Measurements from ENCODE around the gene HCK. TPM values are rescaled to one million over a fixed set of nuclear protein-coding genes. Genes with fewer than 3 reads are reported as not detected.

The HCK gene
- total and polyA plus RNA-seq, 9 of the 15 experiments (the other 6 are each of a cell fraction or from before 2014, with no cell fraction given), result 0.09 to 0.51 (median 0.27) TPM; not detected in 6

DNA sequence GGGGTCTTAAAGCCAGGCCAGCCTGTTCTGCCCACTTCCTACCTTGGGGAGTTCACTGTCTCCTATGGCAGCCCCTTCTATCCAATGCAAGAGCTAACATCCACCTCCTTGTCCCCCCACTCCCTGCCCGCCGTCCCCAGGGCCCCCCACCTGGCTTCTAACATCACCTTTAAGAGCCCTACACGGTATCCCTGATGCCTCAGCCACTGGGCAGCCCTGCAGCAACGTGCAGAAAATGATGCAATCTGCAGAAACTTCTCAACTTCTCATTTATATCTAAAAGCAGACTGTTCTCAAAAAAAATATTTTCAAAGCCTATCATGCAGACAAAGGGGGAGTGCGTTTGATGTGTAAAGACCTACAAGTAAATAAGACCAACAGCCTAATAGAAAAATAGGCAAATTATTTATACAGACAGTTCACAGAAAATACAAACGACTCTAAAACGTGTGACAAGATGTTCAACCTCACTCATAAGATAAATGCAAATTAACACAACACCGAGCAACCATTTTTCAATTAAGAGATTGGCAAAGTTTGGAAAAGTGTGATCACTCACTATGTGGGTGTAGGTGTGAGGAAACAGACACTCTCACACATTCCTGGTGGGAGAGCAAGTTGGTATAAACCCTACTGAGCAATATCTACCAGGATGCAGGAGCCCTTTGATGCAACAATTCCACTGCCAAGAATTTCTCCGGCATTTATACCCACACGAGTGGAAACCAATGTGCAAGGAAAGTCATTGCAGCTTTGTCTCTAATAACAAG is 15.1 kb upstream of the HCK start (continued):
- TF ChIP-seq, protein P1, sequence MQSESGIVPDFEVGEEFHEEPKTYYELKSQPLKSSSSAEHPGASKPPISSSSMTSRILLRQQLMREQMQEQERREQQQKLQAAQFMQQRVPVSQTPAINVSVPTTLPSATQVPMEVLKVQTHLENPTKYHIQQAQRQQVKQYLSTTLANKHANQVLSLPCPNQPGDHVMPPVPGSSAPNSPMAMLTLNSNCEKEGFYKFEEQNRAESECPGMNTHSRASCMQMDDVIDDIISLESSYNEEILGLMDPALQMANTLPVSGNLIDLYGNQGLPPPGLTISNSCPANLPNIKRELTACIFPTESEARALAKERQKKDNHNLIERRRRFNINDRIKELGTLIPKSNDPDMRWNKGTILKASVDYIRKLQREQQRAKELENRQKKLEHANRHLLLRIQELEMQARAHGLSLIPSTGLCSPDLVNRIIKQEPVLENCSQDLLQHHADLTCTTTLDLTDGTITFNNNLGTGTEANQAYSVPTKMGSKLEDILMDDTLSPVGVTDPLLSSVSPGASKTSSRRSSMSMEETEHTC (IDR thresholded peaks at IDR 0.05), result no peak
- 0 out of 2 replicates have a peak, but pooled peaks have one; percentile 46 for TF ChIP-seq ZNF431 (CRISPR knock-in tag; IDR thresholded peaks at IDR 0.05)
- TF ChIP-seq SRSF3 (IDR thresholded peaks at IDR 0.05; ENCODE audit: insufficient read depth, low read length), result no peak
- peak; percentile 47; the same call in 1 of the 2 replicates for TF ChIP-seq CEBPB (tag; IDR thresholded peaks at IDR 0.05)
- no peak for TF ChIP-seq BRD4 (IDR thresholded peaks at IDR 0.05)
- TF ChIP-seq ZNF133 (CRISPR knock-in tag; IDR thresholded peaks at IDR 0.05), result 0 out of 2 replicates have a peak, but pooled peaks have one; percentile 31
- no peak for TF ChIP-seq TEAD4 (IDR thresholded peaks at IDR 0.05; ENCODE audit: low read length)
- no peak for TF ChIP-seq TEAD4 (CRISPR knock-in tag; IDR thresholded peaks at IDR 0.05; ENCODE audit: borderline replicate concordance)
- TF ChIP-seq, protein P2, sequence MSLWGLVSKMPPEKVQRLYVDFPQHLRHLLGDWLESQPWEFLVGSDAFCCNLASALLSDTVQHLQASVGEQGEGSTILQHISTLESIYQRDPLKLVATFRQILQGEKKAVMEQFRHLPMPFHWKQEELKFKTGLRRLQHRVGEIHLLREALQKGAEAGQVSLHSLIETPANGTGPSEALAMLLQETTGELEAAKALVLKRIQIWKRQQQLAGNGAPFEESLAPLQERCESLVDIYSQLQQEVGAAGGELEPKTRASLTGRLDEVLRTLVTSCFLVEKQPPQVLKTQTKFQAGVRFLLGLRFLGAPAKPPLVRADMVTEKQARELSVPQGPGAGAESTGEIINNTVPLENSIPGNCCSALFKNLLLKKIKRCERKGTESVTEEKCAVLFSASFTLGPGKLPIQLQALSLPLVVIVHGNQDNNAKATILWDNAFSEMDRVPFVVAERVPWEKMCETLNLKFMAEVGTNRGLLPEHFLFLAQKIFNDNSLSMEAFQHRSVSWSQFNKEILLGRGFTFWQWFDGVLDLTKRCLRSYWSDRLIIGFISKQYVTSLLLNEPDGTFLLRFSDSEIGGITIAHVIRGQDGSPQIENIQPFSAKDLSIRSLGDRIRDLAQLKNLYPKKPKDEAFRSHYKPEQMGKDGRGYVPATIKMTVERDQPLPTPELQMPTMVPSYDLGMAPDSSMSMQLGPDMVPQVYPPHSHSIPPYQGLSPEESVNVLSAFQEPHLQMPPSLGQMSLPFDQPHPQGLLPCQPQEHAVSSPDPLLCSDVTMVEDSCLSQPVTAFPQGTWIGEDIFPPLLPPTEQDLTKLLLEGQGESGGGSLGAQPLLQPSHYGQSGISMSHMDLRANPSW (CRISPR knock-in tag; IDR thresholded peaks at IDR 0.05), result no peak
- peak; percentile 95 for TF ChIP-seq ZSCAN32 (CRISPR knock-in tag; IDR thresholded peaks at IDR 0.05)
- TF ChIP-seq SMARCE1 (IDR thresholded peaks at IDR 0.05), result no peak
- peak; percentile 25; the same call in 1 of the 2 replicates for TF ChIP-seq BMI1 (IDR thresholded peaks at IDR 0.05; ENCODE audit: low read length)
- TF ChIP-seq POLR2H (tag; IDR thresholded peaks at IDR 0.05; ENCODE audit: low read depth), result no peak
- 0 out of 2 replicates have a peak, but pooled peaks have one; percentile 39 for TF ChIP-seq JUN (IDR thresholded peaks at IDR 0.05; ENCODE audit: borderline replicate concordance, low read depth, low read length)
- TF ChIP-seq JUN (CRISPR knock-in tag; IDR thresholded peaks at IDR 0.05; ENCODE audit: borderline replicate concordance), result no peak
- no peak for TF ChIP-seq KAT7 (CRISPR knock-in tag; IDR thresholded peaks at IDR 0.05; ENCODE audit: borderline replicate concordance)
- TF ChIP-seq FOXM1 (IDR thresholded peaks at IDR 0.05; ENCODE audit: low read depth), result no peak
- no peak for TF ChIP-seq FOXM1 (CRISPR knock-in tag; IDR thresholded peaks at IDR 0.05; ENCODE audit: low read depth)
- TF ChIP-seq KLF6 (CRISPR knock-in tag; IDR thresholded peaks at IDR 0.05; ENCODE audit: borderline replicate concordance), result 0 out of 2 replicates have a peak, but pooled peaks have one; percentile 3
- TF ChIP-seq, protein P3, sequence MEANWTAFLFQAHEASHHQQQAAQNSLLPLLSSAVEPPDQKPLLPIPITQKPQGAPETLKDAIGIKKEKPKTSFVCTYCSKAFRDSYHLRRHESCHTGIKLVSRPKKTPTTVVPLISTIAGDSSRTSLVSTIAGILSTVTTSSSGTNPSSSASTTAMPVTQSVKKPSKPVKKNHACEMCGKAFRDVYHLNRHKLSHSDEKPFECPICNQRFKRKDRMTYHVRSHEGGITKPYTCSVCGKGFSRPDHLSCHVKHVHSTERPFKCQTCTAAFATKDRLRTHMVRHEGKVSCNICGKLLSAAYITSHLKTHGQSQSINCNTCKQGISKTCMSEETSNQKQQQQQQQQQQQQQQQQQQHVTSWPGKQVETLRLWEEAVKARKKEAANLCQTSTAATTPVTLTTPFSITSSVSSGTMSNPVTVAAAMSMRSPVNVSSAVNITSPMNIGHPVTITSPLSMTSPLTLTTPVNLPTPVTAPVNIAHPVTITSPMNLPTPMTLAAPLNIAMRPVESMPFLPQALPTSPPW (CRISPR knock-in tag; IDR thresholded peaks at IDR 0.05), result peak; percentile 31; the same call in 1 of the 2 replicates
- TF ChIP-seq GTF2E2 (tag; IDR thresholded peaks at IDR 0.05), result 0 out of 2 replicates have a peak, but pooled peaks have one; percentile 34
- peak; percentile 76; the same call in 1 of the 2 replicates for TF ChIP-seq EP300 (IDR thresholded peaks at IDR 0.05; ENCODE audit: low read length)
- TF ChIP-seq GABPA (tag; conservative IDR thresholded peaks at IDR 0.05; ENCODE audit: low read depth), result no peak
- TF ChIP-seq ZFP36 (IDR thresholded peaks at IDR 0.05; ENCODE audit: low read depth, low read length, partially characterized antibody), result peak; percentile 6

Measured in K562 (cell line).